CD8-positive, alpha-beta memory T cell (primary cell): ENCODE measurements around the gene TRIM47. TPM values are rescaled to one million over a fixed set of nuclear protein-coding genes. Genes with fewer than 3 reads are reported as not detected.
"Not testable (repeated sequence)": the region's sequence is repeated elsewhere in the genome, so short reads cannot be mapped to it uniquely, and the experiment has no call there.

Experiments
- CTCF ChIA-PET: fragments of 350-600 bp; sonication (Branson Sonifier 250); formaldehyde crosslinking; loops from one replicate; lab custom pipeline; 2021; ENCODE audit warnings: antibody characterized with exemption; lab: Charles Lee
- POLR2A ChIA-PET: fragments of 350-600 bp; sonication (Branson Sonifier 250); formaldehyde crosslinking; loops from one replicate; lab custom pipeline; 2021; ENCODE audit warnings: antibody characterized with exemption; lab: Charles Lee
- DNase-seq, 5 donors: peaks; one replicate each; pipeline versions ENCODE4 v3.0.0 to v3.0.0-alpha.2; 2020 to 2022; ENCODE audit warnings: mixed read lengths in 1 of 5
- H3K27ac ChIP-seq: one replicate; pipeline ENCODE4 v1.7.0; 2013; ENCODE audit warnings: low read depth, mild to moderate bottlenecking, low read length, moderate library complexity
- H3K27me3 ChIP-seq: 2 replicates; pipeline ENCODE4 v1.7.0; 2013; ENCODE audit warnings: low read length, mild to moderate bottlenecking; ENCODE audit not compliant: insufficient read depth, poor library complexity, severe bottlenecking
- H3K36me3 ChIP-seq: 2 replicates; pipeline ENCODE4 v1.7.0; 2013; ENCODE audit warnings: mild to moderate bottlenecking, low read length, moderate library complexity; ENCODE audit not compliant: insufficient read depth
- H3K4me1 ChIP-seq: 2 replicates; pipeline ENCODE4 v1.7.0; 2013; ENCODE audit warnings: mild to moderate bottlenecking, low read length, moderate library complexity; ENCODE audit not compliant: insufficient read depth
- H3K4me3 ChIP-seq: 2 replicates; pipeline ENCODE4 v1.7.0; 2013; ENCODE audit warnings: mild to moderate bottlenecking, low read length
- H3K9me3 ChIP-seq: 2 replicates; pipeline ENCODE4 v1.7.0; 2013; ENCODE audit warnings: mild to moderate bottlenecking, low read length
- H3K27ac Mint-ChIP-seq, 8 donors: one replicate each; pipeline ENCODE4 v1.8.0; 2020 to 2021; ENCODE audit warnings: mixed read lengths in 8 of 8, mild to moderate bottlenecking in 6 of 8, inconsistent platforms in 3 of 8, moderate library complexity in 3 of 8
- H3K27me3 Mint-ChIP-seq, 2 donors: one replicate each; pipeline ENCODE4 v1.8.0; 2020 to 2021; ENCODE audit warnings: mixed read lengths in 2 of 2, mild to moderate bottlenecking in 1 of 2, moderate library complexity in 1 of 2
- H3K36me3 Mint-ChIP-seq, 3 donors: one replicate each; pipeline ENCODE4 v1.8.0; 2020 to 2021; ENCODE audit warnings: mixed read lengths in 3 of 3, inconsistent platforms in 1 of 3, mild to moderate bottlenecking in 1 of 3
- H3K4me1 Mint-ChIP-seq, 3 donors: one replicate each; pipeline ENCODE4 v1.8.0; 2020 to 2021; ENCODE audit warnings: mixed read lengths in 3 of 3, inconsistent platforms in 1 of 3, mild to moderate bottlenecking in 1 of 3
- H3K4me3 Mint-ChIP-seq, 7 donors: one replicate each; pipeline ENCODE4 v1.8.0; 2020 to 2021; ENCODE audit warnings: mixed read lengths in 7 of 7, mild to moderate bottlenecking in 6 of 7, moderate library complexity in 4 of 7, inconsistent platforms in 2 of 7
- H3K9me3 Mint-ChIP-seq, 5 donors: one replicate each; pipeline ENCODE4 v1.8.0; 2020 to 2022; ENCODE audit warnings: mixed read lengths in 5 of 5, mild to moderate bottlenecking in 3 of 5, moderate library complexity in 2 of 5, inconsistent platforms in 1 of 5
- polyA plus RNA-seq: library from polyadenylated mRNA; unstranded; fragments of 300-500 nt; fragmentation: Illumina TruSeq; gene quantifications from one replicate; pipeline ENCODE4 v1.2.3, GENCODE V29; 2021
- total RNA-seq, 2 experiments: library from RNA; stranded (reverse); gene quantifications; one replicate each; pipeline ENCODE4 v1.2.3, GENCODE V29; 2021

TRIM47 gene
- total and polyA plus RNA-seq, 3 experiments from 2014 or later = 12.6 to 17.6 (median 14.1) TPM

GRCh38 chr17:75875940-75876189 is 2.5 kb downstream of the TRIM47 start:
- no peaks in the 10 kb centered on the region for H3K27me3 ChIP-seq
- H3K27me3 Mint-ChIP-seq = peaks cover 0 to 3% of the 10 kb centered on the region in 2 donors
- H3K4me3 Mint-ChIP-seq = peak overlapping the region; percentile 83 to 90 (median 86)
- ChIA-PET POLR2A (interaction anchor here (0.7 to 8.3 kb wide), 12 partner anchors 11 to 122 kb away, joined by 3 to 82 read pairs (median 6); partner anchors contain the start of genes TRIM65 and WBP2), CTCF (interaction anchor here (0.7 to 7.1 kb wide), 16 partner anchors 9 to 127 kb away, joined by 3 to 51 read pairs (median 6); partner anchors contain the start of genes GALK1, MRPL38, TRIM65 and WBP2)
- DNase-seq = no peak
- H3K27ac ChIP-seq = no peak overlapping the region
- peak overlapping the region; percentile 85 to 96 (median 88) for H3K27ac Mint-ChIP-seq
- H3K36me3 ChIP-seq = no peaks in the 10 kb centered on the region
- H3K4me1 ChIP-seq = peaks cover 41% of the 10 kb centered on the region
- H3K4me3 ChIP-seq = peak overlapping the region; percentile 61
- H3K36me3 Mint-ChIP-seq = peaks cover 0 to 2% (median 0%) of the 10 kb centered on the region in 3 donors
- no peaks in the 10 kb centered on the region for H3K9me3 Mint-ChIP-seq
- H3K4me1 Mint-ChIP-seq = peaks cover 33 to 57% (median 34%) of the 10 kb centered on the region in 3 donors
- H3K9me3 ChIP-seq = no peaks in the 10 kb centered on the region

- Mint-ChIP-seq H3K27ac (peak overlapping the region; percentile 85 to 96 (median 88)), H3K27me3 (peaks cover 0 to 3% of the 10 kb centered on the region in 2 donors), H3K4me3 (peak overlapping the region; percentile 83 to 90 (median 86)), H3K4me1 (peaks cover 33 to 60% (median 34%) of the 10 kb centered on the region in 3 donors), H3K9me3 (no peaks in the 10 kb centered on the region), H3K36me3 (peaks cover 0 to 2% (median 0%) of the 10 kb centered on the region in 3 donors)
- ChIA-PET POLR2A (interaction anchor here (0.7 to 8.3 kb wide), 12 partner anchors 11 to 122 kb away, joined by 3 to 82 read pairs (median 6); partner anchors contain the start of genes TRIM65 and WBP2), CTCF (interaction anchor here (0.7 to 7.1 kb wide), 17 partner anchors 8 to 127 kb away, joined by 3 to 51 read pairs (median 7); partner anchors contain the start of genes GALK1, MRPL38, TRIM65 and WBP2)
- H3K9me3 ChIP-seq = no peaks in the 10 kb centered on the region
- no peak overlapping the region for H3K27ac ChIP-seq
- H3K4me1 ChIP-seq = peaks cover 41% of the 10 kb centered on the region
- H3K27me3 ChIP-seq = no peaks in the 10 kb centered on the region
- no peak for DNase-seq
- H3K4me3 ChIP-seq = peak overlapping the region; percentile 61
- H3K36me3 ChIP-seq = no peaks in the 10 kb centered on the region
These were observed 3.0 kb downstream of the TRIM47 start for GRCh38 chr17:75875182-75875939.

DNA sequence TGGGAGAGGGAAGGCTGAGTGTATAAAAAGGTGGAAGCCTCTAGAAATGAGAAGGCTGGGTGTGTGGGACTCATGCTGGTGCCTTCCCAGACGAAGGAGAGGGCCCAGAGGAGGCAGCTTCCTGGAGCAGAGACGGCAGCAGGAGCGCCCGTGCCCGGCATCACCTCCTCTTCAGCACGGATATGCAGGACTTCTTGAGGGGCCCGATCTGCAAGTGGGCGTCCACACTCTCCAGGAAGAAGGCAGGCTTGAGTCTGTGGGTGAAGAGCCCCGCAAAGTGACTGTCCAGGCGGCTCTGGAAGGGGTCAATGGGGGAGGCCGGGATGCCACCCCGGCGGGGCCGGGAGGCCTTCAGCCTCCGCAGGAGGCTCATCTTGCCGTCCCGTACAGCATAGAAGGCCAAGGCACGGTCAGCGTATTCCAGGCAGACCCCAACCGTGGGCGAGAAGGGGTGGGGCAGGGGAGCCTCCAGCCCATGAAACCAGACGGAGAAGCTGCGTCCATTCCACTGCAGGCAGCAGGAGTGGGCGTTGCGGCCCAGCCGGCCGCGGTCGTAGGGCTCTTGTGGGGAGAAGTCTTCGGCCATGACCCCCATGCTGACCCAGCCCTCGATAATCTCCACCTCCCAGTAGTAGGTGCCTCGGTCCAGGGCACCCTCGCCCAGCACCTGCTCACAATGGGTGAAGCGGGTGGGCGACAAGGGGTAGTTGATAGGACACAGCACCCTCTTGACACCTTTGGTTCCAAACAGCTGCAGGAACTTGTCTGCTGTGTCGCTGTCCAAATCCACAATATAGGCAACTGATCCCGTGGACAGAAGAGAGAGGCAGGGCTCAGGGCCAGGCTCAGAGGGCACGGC is 3.8 kb downstream of the TRIM47 start:
- H3K9me3 ChIP-seq = no peaks in the 10 kb centered on the region
- no peak for DNase-seq
- peaks cover 41% of the 10 kb centered on the region for H3K4me1 ChIP-seq
- Mint-ChIP-seq H3K4me3 (peak overlapping the region in 3 of 7 donors; percentile 44 to 90 (median 61)), H3K27ac (peak overlapping the region in 4 of 8 donors; percentile 26 to 86 (median 62)), H3K4me1 (peaks cover 33 to 57% (median 34%) of the 10 kb centered on the region in 3 donors), H3K27me3 (peaks cover 0 to 3% of the 10 kb centered on the region in 2 donors), H3K36me3 (peaks cover 0 to 2% (median 0%) of the 10 kb centered on the region in 3 donors), H3K9me3 (no peaks in the 10 kb centered on the region)
- H3K27ac ChIP-seq = no peak overlapping the region
- no peaks in the 10 kb centered on the region for H3K27me3 ChIP-seq
- ChIA-PET CTCF (interaction anchor here (1.5 to 7.1 kb wide), 7 partner anchors 10 to 112 kb away, joined by 5 to 51 read pairs (median 12); partner anchors contain the start of genes TRIM65 and WBP2), POLR2A (interaction anchor here (0.6 to 8.3 kb wide), 5 partner anchors 10 to 574 kb away, joined by 3 to 82 read pairs (median 9); partner anchors contain the start of gene WBP2)
- H3K36me3 ChIP-seq = no peaks in the 10 kb centered on the region
- H3K4me3 ChIP-seq = no peak overlapping the region

GRCh38 chr17:75873587-75874322 is 4.6 kb downstream of the TRIM47 start:
- CTCF ChIA-PET = interaction anchor here (1.0 to 7.1 kb wide), 5 partner anchors 9 to 25 kb away, joined by 3 to 51 read pairs (median 12); partner anchors contain the start of genes TRIM65 and WBP2

DNA sequence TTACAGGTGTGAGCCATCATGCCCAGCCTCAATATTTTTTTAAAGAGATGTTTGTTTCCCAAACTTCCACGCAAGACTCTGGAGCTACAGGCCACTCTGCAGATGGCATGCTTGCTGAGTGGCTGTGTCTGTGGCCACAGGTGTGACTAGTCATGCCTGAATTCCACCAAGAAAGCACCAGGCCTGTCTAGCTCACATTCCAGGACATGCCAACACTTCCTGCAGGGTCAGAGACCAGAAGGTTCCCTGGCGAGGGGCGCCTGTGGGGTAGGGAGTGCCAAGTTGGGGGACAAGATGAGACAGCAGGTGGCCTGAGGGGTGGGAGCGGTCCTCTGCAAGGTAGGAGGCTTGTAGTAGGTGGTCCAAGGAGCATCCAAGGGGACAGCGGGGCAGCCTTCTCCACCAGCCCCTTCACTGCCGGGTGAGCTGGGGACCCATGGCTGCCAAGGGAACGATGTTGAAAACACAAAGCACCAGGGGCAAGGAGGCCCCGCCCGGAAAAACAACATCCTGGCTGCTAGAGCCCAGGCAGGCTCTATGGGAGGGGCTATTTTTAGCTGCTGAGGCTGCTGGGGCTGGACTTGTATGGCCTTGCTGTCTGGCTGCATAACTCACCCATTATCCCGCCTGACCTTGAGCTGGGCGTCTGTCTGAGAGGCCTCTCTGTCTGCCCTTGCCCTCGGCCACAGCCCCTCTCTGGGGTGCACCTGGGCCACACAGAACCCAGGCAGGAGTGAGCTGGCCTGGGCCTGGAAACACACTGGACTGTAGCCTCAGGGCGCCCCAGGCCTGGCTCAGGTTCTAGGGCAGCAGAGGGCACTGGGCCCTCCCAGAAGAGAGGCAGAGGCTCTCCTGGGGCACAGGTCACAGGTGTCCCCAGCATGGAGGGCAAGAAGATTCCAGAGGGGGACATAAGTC is 5.7 kb downstream of the TRIM47 start:
- Histone ChIP-seq H3K27me3 (no peaks in the 10 kb centered on the region), H3K4me3 (no peak overlapping the region), H3K27ac (peak overlapping the region; percentile 71), H3K36me3 (no peaks in the 10 kb centered on the region), H3K9me3 (no peaks in the 10 kb centered on the region), H3K4me1 (peaks cover 41% of the 10 kb centered on the region)
- peaks cover 0 to 2% (median 0%) of the 10 kb centered on the region in 3 donors for H3K36me3 Mint-ChIP-seq
- peak overlapping the region; percentile 4 to 85 (median 47) for H3K4me3 Mint-ChIP-seq
- ChIA-PET CTCF (interaction anchor here (0.9 to 7.1 kb wide), 11 partner anchors 8 to 119 kb away, joined by 3 to 51 read pairs (median 3); partner anchors contain the start of genes TRIM65 and WBP2), POLR2A (interaction anchor here (0.9 to 8.3 kb wide), 6 partner anchors 8 to 89 kb away, joined by 3 to 82 read pairs (median 4); partner anchors contain the start of genes TRIM65, UNK and WBP2)
- no peaks in the 10 kb centered on the region for H3K9me3 Mint-ChIP-seq
- peak; percentile 29 to 82 (median 51) for DNase-seq
- H3K4me1 Mint-ChIP-seq = peaks cover 29 to 50% (median 32%) of the 10 kb centered on the region in 3 donors
- H3K27me3 Mint-ChIP-seq = no peaks in the 10 kb centered on the region
- peak overlapping the region; percentile 76 to 98 (median 93) for H3K27ac Mint-ChIP-seq

More at GRCh38 chr17:75873587-75874322, 4.6 kb downstream of the TRIM47 start:
- Mint-ChIP-seq H3K27me3 (peaks cover 0 to under 1% of the 10 kb centered on the region in 2 donors), H3K36me3 (peaks cover 0 to 2% (median 0%) of the 10 kb centered on the region in 3 donors), H3K4me1 (peaks cover 32 to 55% (median 33%) of the 10 kb centered on the region in 3 donors), H3K27ac (peak overlapping the region in 7 of 8 donors; percentile 11 to 98 (median 76)), H3K9me3 (no peaks in the 10 kb centered on the region), H3K4me3 (peak overlapping the region in 3 of 7 donors; percentile 48 to 61 (median 49))
- no peak for DNase-seq
- H3K27ac ChIP-seq = no peak overlapping the region
- POLR2A ChIA-PET = interaction anchor here (0.6 to 8.3 kb wide), 3 partner anchors 9 to 575 kb away, joined by 3 to 82 read pairs (median 4); partner anchors contain the start of gene WBP2
- H3K36me3 ChIP-seq = no peaks in the 10 kb centered on the region
- H3K4me1 ChIP-seq = peaks cover 41% of the 10 kb centered on the region
- no peaks in the 10 kb centered on the region for H3K9me3 ChIP-seq
- H3K4me3 ChIP-seq = no peak overlapping the region
- H3K27me3 ChIP-seq = no peaks in the 10 kb centered on the region

GRCh38 chr17:75870228-75870627 is 8.2 kb downstream of the TRIM47 start:
- peaks cover 17 to 33% (median 17%) of the 10 kb centered on the region in 3 donors for H3K4me1 Mint-ChIP-seq
- not testable (repeated sequence) for H3K36me3 Mint-ChIP-seq, H3K27me3 Mint-ChIP-seq, H3K4me3 ChIP-seq, H3K9me3 Mint-ChIP-seq, DNase-seq, H3K36me3 ChIP-seq, H3K9me3 ChIP-seq, H3K27me3 ChIP-seq, H3K27ac ChIP-seq
- peak overlapping the region in 1 of 8 donors; percentile 32 for H3K27ac Mint-ChIP-seq
- ChIA-PET POLR2A (interaction anchor here (0.8 kb wide), 1 partner anchor 14 kb away, joined by 4 read pairs; the partner anchor contains the start of gene WBP2), CTCF (interaction anchor here (1.2 to 7.1 kb wide), 2 partner anchors 9 to 28 kb away, joined by 4 to 51 read pairs; partner anchors contain the start of gene TRIM65)
- H3K4me1 ChIP-seq = peaks cover 18% of the 10 kb centered on the region
- H3K4me3 Mint-ChIP-seq = peak overlapping the region in 1 of 7 donors; percentile 8
